Neural progenitor cell (in vitro differentiated cells): ENCODE results near the gene CMPK1.

Source experiments
- EZH2phosphoT487 ChIP-seq: fragments of 200-600 bp; sonication (generic); IDR thresholded peaks from 2 replicates; pipeline ENCODE4 v1.6.1; 2017; ENCODE audit warnings: antibody characterized with exemption
- TF ChIP-seq, protein P1 (sequence below): fragments of 200-600 bp; sonication (generic); IDR thresholded peaks from 2 replicates; pipeline ENCODE4 v1.5.1; 2017; ENCODE audit warnings: antibody characterized with exemption, mild to moderate bottlenecking

GRCh38 chr1:47309427-47309826 lies 24.2 kb upstream of the CMPK1 start:
- TF ChIP-seq, protein P1, sequence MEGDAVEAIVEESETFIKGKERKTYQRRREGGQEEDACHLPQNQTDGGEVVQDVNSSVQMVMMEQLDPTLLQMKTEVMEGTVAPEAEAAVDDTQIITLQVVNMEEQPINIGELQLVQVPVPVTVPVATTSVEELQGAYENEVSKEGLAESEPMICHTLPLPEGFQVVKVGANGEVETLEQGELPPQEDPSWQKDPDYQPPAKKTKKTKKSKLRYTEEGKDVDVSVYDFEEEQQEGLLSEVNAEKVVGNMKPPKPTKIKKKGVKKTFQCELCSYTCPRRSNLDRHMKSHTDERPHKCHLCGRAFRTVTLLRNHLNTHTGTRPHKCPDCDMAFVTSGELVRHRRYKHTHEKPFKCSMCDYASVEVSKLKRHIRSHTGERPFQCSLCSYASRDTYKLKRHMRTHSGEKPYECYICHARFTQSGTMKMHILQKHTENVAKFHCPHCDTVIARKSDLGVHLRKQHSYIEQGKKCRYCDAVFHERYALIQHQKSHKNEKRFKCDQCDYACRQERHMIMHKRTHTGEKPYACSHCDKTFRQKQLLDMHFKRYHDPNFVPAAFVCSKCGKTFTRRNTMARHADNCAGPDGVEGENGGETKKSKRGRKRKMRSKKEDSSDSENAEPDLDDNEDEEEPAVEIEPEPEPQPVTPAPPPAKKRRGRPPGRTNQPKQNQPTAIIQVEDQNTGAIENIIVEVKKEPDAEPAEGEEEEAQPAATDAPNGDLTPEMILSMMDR, result no peak
- TF ChIP-seq EZH2phosphoT487, result no peak
